Tibial nerve (tissue), 4 donors: Measurements from ENCODE around the gene RIPOR3. TPM values are rescaled to one million over a fixed set of nuclear protein-coding genes. Genes with fewer than 3 reads are reported as not detected.
A peak's percentile ranks its signal among the peaks of the same experiment; 100 is the strongest.
"Not testable (repeated sequence)": the region's sequence is repeated elsewhere in the genome, so short reads cannot be mapped to it uniquely, and the experiment has no call there.

Experiments
- DNase-seq, 2 donors: peaks; one replicate each; pipeline ENCODE4 v3.0.0-alpha.2; 2019; ENCODE audit warnings: low spot score in 2 of 2
- H3K27ac ChIP-seq, 4 donors: fragments of 200-600 bp; sonication (generic) in 3 of 4; one replicate each; pipeline ENCODE4 v1.5.1; 2017 to 2019; ENCODE audit warnings: mild to moderate bottlenecking in 1 of 4
- H3K27me3 ChIP-seq, 2 donors: fragments of 200-600 bp; sonication (generic) in 1 of 2; one replicate each; pipeline versions ENCODE4 v1.5.1 to v1.6.0; 2017 to 2019
- H3K36me3 ChIP-seq, 3 donors: fragments of 200-600 bp; sonication (generic); one replicate each; pipeline ENCODE4 v1.5.1; 2018 to 2019
- H3K4me1 ChIP-seq, 4 donors: fragments of 200-600 bp; sonication (generic) in 3 of 4; one replicate each; pipeline ENCODE4 v1.5.1; 2017 to 2019
- H3K4me3 ChIP-seq, 4 donors: fragments of 200-600 bp; sonication (generic) in 3 of 4; one replicate each; pipeline ENCODE4 v1.5.1; 2017 to 2019; ENCODE audit warnings: mild to moderate bottlenecking in 1 of 4, moderate library complexity in 1 of 4
- H3K9me3 ChIP-seq, 4 donors: fragments of 200-600 bp; sonication (generic) in 3 of 4; one replicate each; pipeline ENCODE4 v1.5.1; 2017 to 2019
- EP300 ChIP-seq, 2 donors: sonication (generic); formaldehyde crosslinking; IDR thresholded peaks; one replicate each; pipeline ENCODE4 v1.6.1; 2017; ENCODE audit warnings: antibody characterized with exemption in 2 of 2, mild to moderate bottlenecking in 1 of 2
- POLR2A ChIP-seq, 2 donors: fragments of 450-650 bp; IDR thresholded peaks; one replicate each; pipeline ENCODE4 v1.6.1; 2017; ENCODE audit warnings: antibody characterized with exemption in 2 of 2, mild to moderate bottlenecking in 2 of 2, moderate library complexity in 2 of 2
- WGBS, 2 donors: methylation state at CpG; one replicate each; pipeline ENCODE4 v1.1.5; 2018; 5-methylcytosine and 5-hydroxymethylcytosine counted together
- total RNA-seq, 4 donors: library from RNA; depleted of rRNA; stranded (reverse); fragments of >200 nt; gene quantifications; one replicate each; pipeline ENCODE4 v1.1.0, GENCODE V29; 2016
- TF ChIP-seq, protein P1 (sequence below), 5 experiments: fragments of 200-600 bp in 3 of 5; fragments of 450-650 bp in 2 of 5; sonication (generic) in 3 of 5; IDR thresholded peaks; one replicate each; pipeline ENCODE4 v1.5.1; 2016 to 2019; ENCODE audit warnings: antibody characterized with exemption in 5 of 5, mild to moderate bottlenecking in 3 of 5, moderate library complexity in 2 of 5

Gene RIPOR3
- total RNA-seq, 4 donors from 2014 or later = 24.5 to 73.0 (median 35.5) TPM

DNA sequence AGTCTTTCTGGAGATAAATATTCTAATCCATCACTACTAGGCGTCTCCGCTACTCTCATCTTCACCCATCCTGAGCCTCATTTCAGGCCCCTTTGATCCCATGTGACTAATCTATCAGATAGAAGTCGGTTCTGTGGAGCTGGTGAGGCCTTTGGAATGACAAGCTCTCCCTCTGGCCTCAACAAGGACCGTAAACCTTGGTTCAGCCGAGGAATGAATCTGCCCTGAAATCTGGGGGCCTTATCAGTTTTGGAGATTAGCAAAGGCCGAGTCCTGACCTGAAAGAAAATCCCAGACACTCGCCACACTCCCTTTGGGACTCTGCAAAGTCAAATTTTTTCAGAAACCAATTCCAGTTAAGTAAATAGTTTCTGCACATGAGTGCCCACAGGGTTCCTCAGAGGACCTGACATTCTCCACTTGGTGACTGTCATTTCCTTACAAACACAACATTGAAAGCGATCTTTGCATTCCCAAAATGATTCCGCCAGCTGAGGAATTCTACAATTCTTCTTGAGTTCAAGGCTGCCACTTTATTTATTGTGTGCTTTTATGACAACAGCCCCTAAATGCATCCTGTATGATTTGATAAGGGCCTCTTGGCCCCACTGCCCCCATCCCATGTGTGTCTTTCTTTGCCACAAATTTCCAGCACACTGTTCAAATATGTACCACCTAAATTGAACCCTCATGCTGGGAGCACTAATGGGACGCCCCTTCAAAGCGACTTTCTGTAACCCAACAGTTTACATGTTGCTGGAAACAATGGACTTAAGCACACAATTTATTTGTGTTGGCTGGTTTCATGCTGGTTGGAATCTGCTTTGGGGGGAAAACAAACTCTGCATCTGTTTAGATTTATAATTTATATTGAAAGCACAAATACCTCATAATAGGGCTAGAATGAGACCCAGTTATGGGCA lies 10.0 kb upstream of the RIPOR3 start:
- Histone ChIP-seq H3K4me1 (no peaks in the 10 kb centered on the region), H3K27me3 (no peaks in the 10 kb centered on the region), H3K4me3 (no peak overlapping the region), H3K9me3 (no peaks in the 10 kb centered on the region), H3K36me3 (no peaks in the 10 kb centered on the region), H3K27ac (no peak overlapping the region)
- DNase-seq = no peak
- 71 to 74% methylated on average over 11 of the region's 11 CpGs for WGBS, 2 donors
- TF ChIP-seq, protein P1, sequence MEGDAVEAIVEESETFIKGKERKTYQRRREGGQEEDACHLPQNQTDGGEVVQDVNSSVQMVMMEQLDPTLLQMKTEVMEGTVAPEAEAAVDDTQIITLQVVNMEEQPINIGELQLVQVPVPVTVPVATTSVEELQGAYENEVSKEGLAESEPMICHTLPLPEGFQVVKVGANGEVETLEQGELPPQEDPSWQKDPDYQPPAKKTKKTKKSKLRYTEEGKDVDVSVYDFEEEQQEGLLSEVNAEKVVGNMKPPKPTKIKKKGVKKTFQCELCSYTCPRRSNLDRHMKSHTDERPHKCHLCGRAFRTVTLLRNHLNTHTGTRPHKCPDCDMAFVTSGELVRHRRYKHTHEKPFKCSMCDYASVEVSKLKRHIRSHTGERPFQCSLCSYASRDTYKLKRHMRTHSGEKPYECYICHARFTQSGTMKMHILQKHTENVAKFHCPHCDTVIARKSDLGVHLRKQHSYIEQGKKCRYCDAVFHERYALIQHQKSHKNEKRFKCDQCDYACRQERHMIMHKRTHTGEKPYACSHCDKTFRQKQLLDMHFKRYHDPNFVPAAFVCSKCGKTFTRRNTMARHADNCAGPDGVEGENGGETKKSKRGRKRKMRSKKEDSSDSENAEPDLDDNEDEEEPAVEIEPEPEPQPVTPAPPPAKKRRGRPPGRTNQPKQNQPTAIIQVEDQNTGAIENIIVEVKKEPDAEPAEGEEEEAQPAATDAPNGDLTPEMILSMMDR (IDR thresholded peaks at IDR 0.05) = no peak
- TF ChIP-seq POLR2A (IDR thresholded peaks at IDR 0.05) = no peak
- TF ChIP-seq EP300 (IDR thresholded peaks at IDR 0.05) = no peak

DNA sequence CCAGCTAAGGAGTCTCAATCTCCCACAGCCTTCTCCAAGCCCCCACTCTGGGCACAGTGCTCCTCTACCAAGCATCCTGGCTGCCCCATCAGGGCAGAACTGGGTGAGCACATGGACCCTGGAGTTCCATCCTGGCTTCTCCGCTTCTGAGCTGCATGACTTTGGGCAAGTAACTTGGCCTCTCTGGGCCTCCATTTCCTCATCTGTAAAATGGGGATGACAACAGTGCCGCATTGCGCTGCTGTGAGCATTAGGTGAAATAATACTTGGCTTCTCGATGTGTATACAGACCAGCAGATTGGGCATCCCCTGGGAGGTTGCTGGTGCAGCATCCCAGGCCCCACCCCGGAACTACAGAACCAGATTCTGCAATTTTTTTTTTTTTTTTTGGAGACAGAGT lies 8.3 kb upstream of the RIPOR3 start:
- TF ChIP-seq, protein P1 (IDR thresholded peaks at IDR 0.05) = no peak
- TF ChIP-seq EP300 (IDR thresholded peaks at IDR 0.05) = no peak
- TF ChIP-seq POLR2A (IDR thresholded peaks at IDR 0.05) = no peak
- H3K4me1 ChIP-seq = no peaks in the 10 kb centered on the region
- no peaks in the 10 kb centered on the region for H3K27me3 ChIP-seq
- H3K4me3 ChIP-seq = no peak overlapping the region
- no peak for DNase-seq
- no peaks in the 10 kb centered on the region for H3K9me3 ChIP-seq
- no peak overlapping the region for H3K27ac ChIP-seq
- no peaks in the 10 kb centered on the region for H3K36me3 ChIP-seq
- WGBS, 2 donors = 88 to 98% methylated on average over 5 of the region's 5 CpGs

DNA sequence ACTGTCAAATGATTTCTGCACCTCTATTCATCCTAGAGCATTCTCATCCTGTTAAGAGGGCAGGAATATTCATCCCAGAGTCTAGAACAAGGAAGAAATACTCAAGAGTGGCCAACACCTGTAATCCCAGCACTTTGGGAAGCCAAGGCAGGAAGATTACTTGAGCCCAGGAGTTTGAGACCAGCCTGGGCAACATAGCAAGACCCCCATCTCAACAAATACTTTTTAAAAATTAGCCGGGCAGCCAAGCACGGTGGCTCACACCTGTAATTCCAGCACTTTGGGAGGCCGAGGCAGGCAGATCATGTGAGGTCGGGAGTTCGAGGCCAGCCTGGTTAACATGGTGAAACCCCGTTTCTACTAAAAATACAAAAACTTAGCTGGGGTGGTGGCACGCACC lies 6.9 kb upstream of the RIPOR3 start:
- WGBS, 2 donors = 96 to 97% methylated on average over 7 of the region's 7 CpGs
- not testable (repeated sequence) for H3K4me3 ChIP-seq, H3K4me1 ChIP-seq, H3K27me3 ChIP-seq, H3K27ac ChIP-seq, H3K36me3 ChIP-seq, H3K9me3 ChIP-seq, DNase-seq

DNA sequence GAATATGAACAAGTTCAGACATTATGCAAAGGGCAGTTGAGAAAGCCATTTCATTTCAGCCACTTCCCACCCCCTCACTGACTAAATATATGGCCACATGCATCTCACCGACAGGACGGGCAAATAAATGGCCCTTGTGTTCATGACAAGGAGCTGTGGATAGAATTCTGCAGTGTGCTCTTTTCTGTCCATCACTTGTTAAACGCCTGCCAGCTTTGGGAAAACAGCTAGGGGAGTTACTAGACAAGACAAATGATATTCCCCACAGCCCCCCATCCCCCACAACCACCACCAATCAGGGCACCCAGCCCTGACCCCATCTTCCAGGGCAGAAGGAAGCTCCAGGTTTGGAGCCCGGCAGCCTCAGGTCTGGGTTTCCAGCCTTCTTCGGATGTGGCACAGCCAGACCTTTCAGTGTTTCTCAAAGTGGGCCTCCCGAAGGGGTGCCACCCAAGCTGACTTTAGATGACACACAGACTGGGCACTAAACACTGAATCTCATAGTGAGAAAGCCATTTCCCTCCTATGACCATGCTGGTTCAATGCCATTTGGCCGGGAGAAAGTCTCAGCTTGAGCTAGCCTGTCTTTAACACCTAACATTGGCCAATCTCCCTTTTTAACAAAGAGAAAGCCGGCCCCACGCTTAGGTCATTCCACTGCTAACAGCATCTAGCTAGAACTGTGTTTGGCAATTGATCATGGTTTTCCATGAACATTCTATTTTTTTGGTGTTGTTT lies 4.0 kb upstream of the RIPOR3 start:
- WGBS, 2 donors = 31 to 51% methylated on average over 9 of the region's 9 CpGs
- peak in 1 of 2 donors; percentile 24 for DNase-seq
- Histone ChIP-seq H3K27me3 (peaks cover 0 to 16% of the 10 kb centered on the region in 2 donors), H3K27ac (peak overlapping the region; percentile 26 to 72 (median 47)), H3K4me1 (peaks cover 0 to 24% (median 8%) of the 10 kb centered on the region in 4 donors), H3K36me3 (no peaks in the 10 kb centered on the region), H3K4me3 (no peak overlapping the region), H3K9me3 (no peaks in the 10 kb centered on the region)
- TF ChIP-seq EP300 (IDR thresholded peaks at IDR 0.05) (peak in 1 of 2 donors; percentile 27), POLR2A (IDR thresholded peaks at IDR 0.05) (no peak)
- TF ChIP-seq, protein P1 (IDR thresholded peaks at IDR 0.05) = no peak

DNA sequence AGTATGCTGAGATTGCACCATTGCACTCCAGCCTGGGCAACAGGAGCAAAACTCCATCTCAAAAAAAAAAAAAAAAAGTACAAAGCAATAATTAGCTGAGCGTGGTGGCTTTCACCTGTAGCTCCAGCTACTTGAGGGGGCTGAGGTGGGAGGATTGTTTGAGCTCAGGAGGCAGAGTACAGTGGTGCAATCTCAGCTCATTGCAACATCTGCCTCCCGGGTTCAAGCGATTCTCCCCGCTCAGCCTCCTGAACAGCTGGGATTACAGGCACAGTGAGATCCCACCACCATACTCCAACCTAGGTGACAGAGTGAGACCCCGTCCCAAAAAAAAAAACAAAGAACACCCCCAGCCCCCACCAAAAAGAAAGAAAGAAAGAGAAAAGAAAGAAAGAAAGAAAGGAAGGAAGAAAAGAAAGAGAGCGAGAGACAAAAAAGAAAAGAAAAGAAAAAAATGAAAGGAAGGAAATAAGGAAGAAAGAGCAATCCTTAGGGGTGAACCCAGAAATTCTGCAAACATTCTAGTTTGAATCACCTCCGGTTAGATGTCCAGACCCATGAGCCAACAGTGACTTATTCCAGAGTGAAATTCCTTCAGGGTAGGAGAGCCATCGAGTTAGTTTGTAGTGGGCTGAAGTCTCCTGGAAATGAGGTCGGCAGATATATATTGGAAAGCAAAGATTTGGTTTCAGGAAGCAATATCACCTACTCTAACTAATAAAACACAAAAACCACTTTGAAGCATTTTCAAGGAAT lies 3.2 kb upstream of the RIPOR3 start:
- Histone ChIP-seq H3K36me3 (no peaks in the 10 kb centered on the region), H3K9me3 (no peaks in the 10 kb centered on the region), H3K27ac (peak overlapping the region; percentile 10 to 72 (median 30)), H3K4me1 (peaks cover 0 to 31% (median 8%) of the 10 kb centered on the region in 4 donors), H3K27me3 (peaks cover 0 to 16% of the 10 kb centered on the region in 2 donors), H3K4me3 (no peak overlapping the region)
- TF ChIP-seq POLR2A (IDR thresholded peaks at IDR 0.05) = no peak
- TF ChIP-seq, protein P1 (IDR thresholded peaks at IDR 0.05) = no peak
- TF ChIP-seq EP300 (IDR thresholded peaks at IDR 0.05) = no peak
- no peak for DNase-seq
- WGBS, 2 donors = 71 to 74% methylated on average over 9 of the region's 9 CpGs
